Hepatocyte (in vitro differentiated cells): ENCODE measurements around the gene MAPRE3.

ENCODE experiments used
- CTCF ChIP-seq: fragments of 200-600 bp; sonication (generic); IDR thresholded peaks from 2 replicates; pipeline ENCODE4 v1.5.1; 2016; ENCODE audit warnings: antibody characterized with exemption, mild to moderate bottlenecking; ENCODE audit not compliant: poor library complexity
- EZH2phosphoT487 ChIP-seq: fragments of 200-600 bp; sonication (generic); IDR thresholded peaks from one replicate; pipeline ENCODE4 v1.6.1; 2018; ENCODE audit warnings: antibody characterized with exemption, mild to moderate bottlenecking, low read depth, moderate library complexity; ENCODE audit not compliant: unreplicated experiment, severe bottlenecking

- TF ChIP-seq CTCF (no peak), EZH2phosphoT487 (no peak)
Measured at GRCh38 chr2:26954135-26954534, 16.3 kb upstream of the MAPRE3 start.
